Sigmoid colon (tissue), 7 donors: ENCODE data around the gene TRPM4. TPM values are rescaled to one million over a fixed set of nuclear protein-coding genes. Genes with fewer than 3 reads are reported as not detected.

ENCODE experiments used
- DNase-seq: peaks from one replicate; pipeline ENCODE4 v3.0.0-alpha.2; 2019
- H3K27ac ChIP-seq, 4 donors: fragments of 200-600 bp; sonication (generic); one replicate each; pipeline ENCODE4 v1.5.1; 2016 to 2019; ENCODE audit warnings: mild to moderate bottlenecking in 1 of 4
- H3K27me3 ChIP-seq, 3 donors: fragments of 200-600 bp; sonication (generic); one replicate each; pipeline ENCODE4 v1.5.1; 2019; ENCODE audit warnings: mild to moderate bottlenecking in 1 of 3
- H3K36me3 ChIP-seq, 4 donors: fragments of 200-600 bp; sonication (generic); one replicate each; pipeline ENCODE4 v1.5.1; 2016 to 2019
- H3K4me1 ChIP-seq, 4 donors: fragments of 200-600 bp; sonication (generic); one replicate each; pipeline ENCODE4 v1.5.1; 2017 to 2019
- H3K4me3 ChIP-seq, 4 donors: fragments of 200-600 bp; sonication (generic); one replicate each; pipeline ENCODE4 v1.5.1; 2017 to 2019; ENCODE audit warnings: mild to moderate bottlenecking in 2 of 4, moderate library complexity in 1 of 4
- H3K9me3 ChIP-seq, 4 donors: fragments of 200-600 bp in 3 of 4; sonication (generic) in 3 of 4; one replicate each; pipeline versions ENCODE4 v1.5.1 to v1.6.1; 2013 to 2019
- EP300 ChIP-seq, 4 donors: sonication (generic); formaldehyde crosslinking; IDR thresholded peaks; one replicate each; pipeline ENCODE4 v1.6.1; 2017; ENCODE audit warnings: antibody characterized with exemption in 4 of 4
- POLR2A ChIP-seq, 2 donors: fragments of 450-650 bp; IDR thresholded peaks; one replicate each; pipeline ENCODE4 v1.6.1; 2016; ENCODE audit warnings: antibody characterized with exemption in 2 of 2, mild to moderate bottlenecking in 2 of 2, moderate library complexity in 2 of 2
- POLR2AphosphoS5 ChIP-seq, 4 donors: sonication (generic); formaldehyde crosslinking; IDR thresholded peaks; one replicate each; pipeline ENCODE4 v1.6.1; 2017; ENCODE audit warnings: antibody characterized with exemption in 4 of 4
- WGBS, 2 donors: extraction: QIAGEN DNeasy Blood & Tissue Kit; methylation state at CpG; one replicate each; pipeline ENCODE4 v1.1.7; 2013; 5-methylcytosine and 5-hydroxymethylcytosine counted together
- intact Hi-C: fragments of 100-400 bp; cut with DNase I; formaldehyde crosslinking; loops from one replicate; pipeline ENCODE4 v1.15.1; 2023
- polyA plus RNA-seq, 3 donors: library from polyadenylated mRNA; stranded (reverse); fragments of 200-250 nt; gene quantifications; one replicate each; pipeline ENCODE4 v1.2.3, GENCODE V29; 2013
- total RNA-seq, 4 donors: library from RNA; depleted of rRNA; stranded (reverse); fragments of >200 nt; gene quantifications; one replicate each; pipeline ENCODE4 v1.1.0, GENCODE V29; 2016
- TF ChIP-seq, protein P1 (sequence below), 4 experiments: fragments of 450-650 bp in 3 of 4; fragments of 200-600 bp in 1 of 4; IDR thresholded peaks; one replicate each; pipeline ENCODE4 v1.5.1; 2016 to 2019; ENCODE audit warnings: antibody characterized with exemption in 4 of 4, mild to moderate bottlenecking in 3 of 4, moderate library complexity in 2 of 4
- donor health status: healthy with polysubstance abuse.
- donor health status: Bipolar disorder and iron deficiency.
- donor health status: healthy.

Gene TRPM4
- total and polyA plus RNA-seq, 7 donors: 7.9 to 166 (median 18.0) TPM

DNA sequence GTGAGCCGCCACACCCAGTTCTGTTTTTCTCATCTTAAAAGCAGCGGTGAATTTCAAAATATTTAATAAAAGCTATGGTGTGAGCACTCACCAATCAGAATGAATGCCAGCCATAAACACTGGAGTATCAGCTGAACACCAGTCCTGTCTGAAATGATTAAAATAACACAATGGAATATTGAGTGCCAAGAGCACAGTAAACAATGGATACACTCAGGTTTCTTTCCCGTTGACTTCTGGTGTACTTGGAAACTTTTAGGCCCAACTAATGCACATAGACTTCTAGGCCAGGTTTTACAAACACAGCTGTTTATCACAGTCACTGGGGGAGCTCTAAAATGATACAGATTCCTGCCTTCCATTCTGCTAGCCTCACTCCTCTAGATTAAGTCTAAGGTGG is 99.1 kb downstream of the TRPM4 start:
- intact Hi-C loops: no loop called here
- Histone ChIP-seq H3K27me3 (peaks cover 0 to 5% (median 0%) of the 10 kb centered on the region in 3 donors), H3K4me1 (no peaks in the 10 kb centered on the region), H3K36me3 (no peaks in the 10 kb centered on the region), H3K27ac (no peak overlapping the region), H3K9me3 (peaks cover 0 to 12% (median 9%) of the 10 kb centered on the region in 4 donors), H3K4me3 (no peak overlapping the region)
- no peak for DNase-seq
- WGBS, 2 donors: 77 to 83% methylated on average over 3 of the region's 3 CpGs
- TF ChIP-seq, protein P1, sequence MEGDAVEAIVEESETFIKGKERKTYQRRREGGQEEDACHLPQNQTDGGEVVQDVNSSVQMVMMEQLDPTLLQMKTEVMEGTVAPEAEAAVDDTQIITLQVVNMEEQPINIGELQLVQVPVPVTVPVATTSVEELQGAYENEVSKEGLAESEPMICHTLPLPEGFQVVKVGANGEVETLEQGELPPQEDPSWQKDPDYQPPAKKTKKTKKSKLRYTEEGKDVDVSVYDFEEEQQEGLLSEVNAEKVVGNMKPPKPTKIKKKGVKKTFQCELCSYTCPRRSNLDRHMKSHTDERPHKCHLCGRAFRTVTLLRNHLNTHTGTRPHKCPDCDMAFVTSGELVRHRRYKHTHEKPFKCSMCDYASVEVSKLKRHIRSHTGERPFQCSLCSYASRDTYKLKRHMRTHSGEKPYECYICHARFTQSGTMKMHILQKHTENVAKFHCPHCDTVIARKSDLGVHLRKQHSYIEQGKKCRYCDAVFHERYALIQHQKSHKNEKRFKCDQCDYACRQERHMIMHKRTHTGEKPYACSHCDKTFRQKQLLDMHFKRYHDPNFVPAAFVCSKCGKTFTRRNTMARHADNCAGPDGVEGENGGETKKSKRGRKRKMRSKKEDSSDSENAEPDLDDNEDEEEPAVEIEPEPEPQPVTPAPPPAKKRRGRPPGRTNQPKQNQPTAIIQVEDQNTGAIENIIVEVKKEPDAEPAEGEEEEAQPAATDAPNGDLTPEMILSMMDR (IDR thresholded peaks at IDR 0.05): no peak
- TF ChIP-seq POLR2A (IDR thresholded peaks at IDR 0.05) (no peak), POLR2AphosphoS5 (IDR thresholded peaks at IDR 0.05) (no peak), EP300 (IDR thresholded peaks at IDR 0.05) (no peak)

Other genes with a start within 250 kb of the TRPM4 start
- gene DHDH, start 224.1 kb upstream of the TRPM4 start, total RNA-seq: not detected
- under 1 TPM in 1 of 3 donors, not detected in 2; 0.16 TPM for gene DHDH, start 224.1 kb upstream of the TRPM4 start, polyA plus RNA-seq
- 10 to 100 TPM; 17.9 to 61.5 (median 30.9) TPM for gene BAX, start 202.9 kb upstream of the TRPM4 start, total RNA-seq
- 100 to 1,000 TPM; 130 to 216 (median 198) TPM for gene BAX, start 202.9 kb upstream of the TRPM4 start, polyA plus RNA-seq
- 1,000 to 10,000 TPM; 2,871 to 3,975 (median 3,459) TPM for gene FTL, start 192.5 kb upstream of the TRPM4 start, total RNA-seq
- 1,000 to 10,000 TPM; 2,999 to 9,923 (median 8,398) TPM for gene FTL, start 192.5 kb upstream of the TRPM4 start, polyA plus RNA-seq
- gene GYS1, start 164.5 kb upstream of the TRPM4 start, total RNA-seq: 10 to 100 TPM; 11.7 to 19.4 (median 17.8) TPM
- 10 to 100 TPM; 14.4 to 32.7 (median 14.8) TPM for gene GYS1, start 164.5 kb upstream of the TRPM4 start, polyA plus RNA-seq
- 10 to 100 TPM; 49.3 to 82.3 (median 64.0) TPM for gene RUVBL2, start 163.9 kb upstream of the TRPM4 start, total RNA-seq
- gene RUVBL2, start 163.9 kb upstream of the TRPM4 start, polyA plus RNA-seq: 10 to 100 TPM; 36.6 to 98.8 (median 55.9) TPM
- gene LHB, start 140.7 kb upstream of the TRPM4 start, total RNA-seq: not detected
- not detected for gene LHB, start 140.7 kb upstream of the TRPM4 start, polyA plus RNA-seq
- not detected for gene CGB3, start 133.5 kb upstream of the TRPM4 start, total RNA-seq
- gene CGB3, start 133.5 kb upstream of the TRPM4 start, polyA plus RNA-seq: not detected
- not detected for gene CGB2, start 125.9 kb upstream of the TRPM4 start, total RNA-seq
- 1 to 10 TPM in 1 of 3 donors, not detected in 2; 3.0 TPM for gene CGB2, start 125.9 kb upstream of the TRPM4 start, polyA plus RNA-seq
- not detected for gene CGB1, start 120.9 kb upstream of the TRPM4 start, total RNA-seq
- not detected for gene CGB1, start 120.9 kb upstream of the TRPM4 start, polyA plus RNA-seq
- not detected for gene CGB5, start 113.9 kb upstream of the TRPM4 start, total RNA-seq
- not detected for gene CGB5, start 113.9 kb upstream of the TRPM4 start, polyA plus RNA-seq
- not detected for gene CGB8, start 108.7 kb upstream of the TRPM4 start, total RNA-seq
- not detected for gene CGB8, start 108.7 kb upstream of the TRPM4 start, polyA plus RNA-seq
- not detected for gene CGB7, start 100.0 kb upstream of the TRPM4 start, total RNA-seq
- under 1 TPM in 1 of 3 donors, not detected in 2; 0.23 TPM for gene CGB7, start 100.0 kb upstream of the TRPM4 start, polyA plus RNA-seq
- gene NTF4, start 93.0 kb upstream of the TRPM4 start, total RNA-seq: not detected
- gene NTF4, start 93.0 kb upstream of the TRPM4 start, polyA plus RNA-seq: not detected
- not detected for gene KCNA7, start 85.1 kb upstream of the TRPM4 start, total RNA-seq
- not detected for gene KCNA7, start 85.1 kb upstream of the TRPM4 start, polyA plus RNA-seq
- gene SNRNP70, start 72.3 kb upstream of the TRPM4 start, total RNA-seq: 100 to 1,000 TPM; 156 to 382 (median 237) TPM
- 100 to 1,000 TPM in 1 of 3 donors, 10 to 100 TPM in 2; 33.8 to 227 (median 40.2) TPM for gene SNRNP70, start 72.3 kb upstream of the TRPM4 start, polyA plus RNA-seq
- 10 to 100 TPM; 17.4 to 28.8 (median 26.7) TPM for gene LIN7B, start 43.4 kb upstream of the TRPM4 start, total RNA-seq
- 10 to 100 TPM in 2 of 3 donors, 1 to 10 TPM in 1; 9.9 to 12.0 (median 12.0) TPM for gene LIN7B, start 43.4 kb upstream of the TRPM4 start, polyA plus RNA-seq
- gene C19orf73, start 38.6 kb upstream of the TRPM4 start, total RNA-seq: 1 to 10 TPM in 3 of 4 donors, not detected in 1; 1.6 to 2.1 (median 1.8) TPM
- gene C19orf73, start 38.6 kb upstream of the TRPM4 start, polyA plus RNA-seq: 1 to 10 TPM; 2.4 to 5.1 (median 3.3) TPM
- gene PPFIA3, start 38.2 kb upstream of the TRPM4 start, total RNA-seq: 1 to 10 TPM; 2.0 to 3.9 (median 3.1) TPM
- 10 to 100 TPM; 18.6 to 35.3 (median 21.3) TPM for gene PPFIA3, start 38.2 kb upstream of the TRPM4 start, polyA plus RNA-seq
- 1 to 10 TPM in 1 of 4 donors, under 1 TPM in 3; 0.16 to 1.1 (median 0.69) TPM for gene HRC, start 2.4 kb upstream of the TRPM4 start, total RNA-seq
- gene HRC, start 2.4 kb upstream of the TRPM4 start, polyA plus RNA-seq: 1 to 10 TPM in 2 of 3 donors, under 1 TPM in 1; 0.46 to 6.6 (median 1.7) TPM
- gene SLC6A16, start 167.4 kb downstream of the TRPM4 start, total RNA-seq: 1 to 10 TPM; 1.1 to 3.6 (median 2.2) TPM
- gene SLC6A16, start 167.4 kb downstream of the TRPM4 start, polyA plus RNA-seq: under 1 TPM in 2 of 3 donors, not detected in 1; under 0.01 to 0.85 TPM
- gene CD37, start 177.6 kb downstream of the TRPM4 start, total RNA-seq: 10 to 100 TPM in 1 of 4 donors, 1 to 10 TPM in 3; 5.8 to 10.3 (median 9.2) TPM
- 100 to 1,000 TPM in 1 of 3 donors, 10 to 100 TPM in 1, 1 to 10 TPM in 1; 7.2 to 220 (median 14.3) TPM for gene CD37, start 177.6 kb downstream of the TRPM4 start, polyA plus RNA-seq
- gene TEAD2, start 204.6 kb downstream of the TRPM4 start, total RNA-seq: 10 to 100 TPM; 60.6 to 74.9 (median 61.3) TPM
- 10 to 100 TPM in 2 of 3 donors, 1 to 10 TPM in 1; 5.8 to 17.9 (median 10.2) TPM for gene TEAD2, start 204.6 kb downstream of the TRPM4 start, polyA plus RNA-seq
- gene DKKL1, start 206.1 kb downstream of the TRPM4 start, total RNA-seq: 1 to 10 TPM in 2 of 4 donors, not detected in 2; 1.8 to 2.0 TPM
- gene DKKL1, start 206.1 kb downstream of the TRPM4 start, polyA plus RNA-seq: 1 to 10 TPM in 1 of 3 donors, under 1 TPM in 1, not detected in 1; 0.17 to 3.6 TPM
- gene KASH5, start 230.5 kb downstream of the TRPM4 start, total RNA-seq: not detected
- under 1 TPM in 1 of 3 donors, not detected in 2; 0.04 TPM for gene KASH5, start 230.5 kb downstream of the TRPM4 start, polyA plus RNA-seq